ENCODE data around the gene ANKRD36C.
"Not testable (repeated sequence)": the region's sequence is repeated elsewhere in the genome, so short reads cannot be mapped to it uniquely, and the experiment has no call there.

DNA sequence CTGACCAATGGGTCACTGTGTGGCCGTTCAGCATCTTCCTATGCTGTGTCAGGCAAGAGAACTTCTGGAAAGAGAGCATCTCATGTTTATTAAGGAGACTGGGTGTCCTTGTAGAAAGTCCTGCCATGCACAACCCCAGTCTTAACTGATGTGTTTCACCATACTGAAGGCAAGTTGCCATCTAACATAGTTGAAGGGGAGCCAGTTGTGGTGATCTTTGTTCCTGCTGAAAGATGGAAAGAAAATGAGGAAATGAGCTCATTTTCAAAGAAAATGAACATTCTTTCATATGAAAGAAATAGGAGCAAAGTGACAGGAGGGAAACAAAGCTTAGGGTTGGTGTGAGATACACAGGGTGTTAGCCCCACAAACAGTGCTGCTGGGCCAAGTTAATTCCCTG is 178.3 kb downstream of the ANKRD36C start:
- TF ChIP-seq, protein P1, sequence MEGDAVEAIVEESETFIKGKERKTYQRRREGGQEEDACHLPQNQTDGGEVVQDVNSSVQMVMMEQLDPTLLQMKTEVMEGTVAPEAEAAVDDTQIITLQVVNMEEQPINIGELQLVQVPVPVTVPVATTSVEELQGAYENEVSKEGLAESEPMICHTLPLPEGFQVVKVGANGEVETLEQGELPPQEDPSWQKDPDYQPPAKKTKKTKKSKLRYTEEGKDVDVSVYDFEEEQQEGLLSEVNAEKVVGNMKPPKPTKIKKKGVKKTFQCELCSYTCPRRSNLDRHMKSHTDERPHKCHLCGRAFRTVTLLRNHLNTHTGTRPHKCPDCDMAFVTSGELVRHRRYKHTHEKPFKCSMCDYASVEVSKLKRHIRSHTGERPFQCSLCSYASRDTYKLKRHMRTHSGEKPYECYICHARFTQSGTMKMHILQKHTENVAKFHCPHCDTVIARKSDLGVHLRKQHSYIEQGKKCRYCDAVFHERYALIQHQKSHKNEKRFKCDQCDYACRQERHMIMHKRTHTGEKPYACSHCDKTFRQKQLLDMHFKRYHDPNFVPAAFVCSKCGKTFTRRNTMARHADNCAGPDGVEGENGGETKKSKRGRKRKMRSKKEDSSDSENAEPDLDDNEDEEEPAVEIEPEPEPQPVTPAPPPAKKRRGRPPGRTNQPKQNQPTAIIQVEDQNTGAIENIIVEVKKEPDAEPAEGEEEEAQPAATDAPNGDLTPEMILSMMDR (conservative IDR thresholded peaks at IDR 0.05; ENCODE audit: low read depth, low read length), result not testable (repeated sequence)
- TF ChIP-seq EZH2phosphoT487 (IDR thresholded peaks at IDR 0.05; ENCODE audit: borderline replicate concordance, low read length), result not testable (repeated sequence)
